ENCODE measurements around the gene CATSPERE.

Gene CATSPERE, protein sequence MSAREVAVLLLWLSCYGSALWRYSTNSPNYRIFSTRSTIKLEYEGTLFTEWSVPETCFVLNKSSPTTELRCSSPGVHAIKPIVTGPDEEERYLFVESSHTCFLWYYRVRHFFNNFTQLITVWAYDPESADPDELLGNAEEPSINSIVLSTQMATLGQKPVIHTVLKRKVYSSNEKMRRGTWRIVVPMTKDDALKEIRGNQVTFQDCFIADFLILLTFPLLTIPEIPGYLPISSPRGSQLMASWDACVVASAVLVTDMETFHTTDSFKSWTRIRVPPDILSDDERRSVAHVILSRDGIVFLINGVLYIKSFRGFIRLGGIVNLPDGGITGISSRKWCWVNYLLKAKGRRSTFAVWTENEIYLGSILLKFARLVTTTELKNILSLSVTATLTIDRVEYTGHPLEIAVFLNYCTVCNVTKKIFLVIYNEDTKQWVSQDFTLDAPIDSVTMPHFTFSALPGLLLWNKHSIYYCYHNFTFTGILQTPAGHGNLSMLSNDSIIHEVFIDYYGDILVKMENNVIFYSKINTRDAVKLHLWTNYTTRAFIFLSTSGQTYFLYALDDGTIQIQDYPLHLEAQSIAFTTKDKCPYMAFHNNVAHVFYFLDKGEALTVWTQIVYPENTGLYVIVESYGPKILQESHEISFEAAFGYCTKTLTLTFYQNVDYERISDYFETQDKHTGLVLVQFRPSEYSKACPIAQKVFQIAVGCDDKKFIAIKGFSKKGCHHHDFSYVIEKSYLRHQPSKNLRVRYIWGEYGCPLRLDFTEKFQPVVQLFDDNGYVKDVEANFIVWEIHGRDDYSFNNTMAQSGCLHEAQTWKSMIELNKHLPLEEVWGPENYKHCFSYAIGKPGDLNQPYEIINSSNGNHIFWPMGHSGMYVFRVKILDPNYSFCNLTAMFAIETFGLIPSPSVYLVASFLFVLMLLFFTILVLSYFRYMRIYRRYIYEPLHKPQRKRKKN

DNA sequence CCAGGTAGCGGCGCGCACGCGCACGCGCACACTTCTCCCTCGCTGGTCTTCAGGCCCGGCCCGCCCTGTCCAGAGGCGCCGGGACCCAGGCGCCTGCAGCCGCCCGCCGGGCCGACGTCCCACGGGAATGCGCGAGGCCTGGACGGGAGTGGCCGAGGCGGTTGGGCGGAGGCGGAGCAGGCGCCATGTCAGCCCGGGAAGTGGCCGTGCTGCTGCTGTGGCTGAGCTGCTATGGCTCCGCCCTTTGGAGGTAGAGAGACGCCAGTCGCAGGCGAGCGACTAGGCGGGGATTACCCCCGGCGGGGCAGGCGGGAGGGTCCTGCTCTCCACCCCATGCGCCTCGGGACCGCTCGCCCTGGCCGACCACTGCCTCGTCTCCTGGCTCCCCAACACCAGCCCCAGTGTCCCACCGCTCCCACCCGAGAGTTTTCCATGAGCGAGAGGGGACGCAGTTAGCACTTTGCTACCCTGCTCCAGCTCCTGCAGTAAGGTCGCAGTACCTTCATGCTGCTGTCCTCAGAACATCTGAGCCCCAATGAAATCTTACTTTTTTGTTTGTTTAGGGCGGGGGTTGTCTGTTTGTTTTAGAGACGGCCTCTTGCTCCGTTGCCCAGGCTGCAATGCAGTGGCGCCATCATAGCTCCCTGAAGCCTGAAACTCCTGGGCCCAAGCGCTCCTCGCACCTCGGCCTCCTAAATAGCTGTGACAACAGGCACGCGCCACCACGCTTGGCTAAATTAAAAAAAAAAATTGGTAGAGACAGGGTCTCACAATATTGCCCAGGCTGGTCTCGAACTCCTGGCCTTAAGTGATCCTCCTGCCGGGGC is at the start of gene CATSPERE:
CATSPERE (plus strand) TSS at position 29 of the 827 bp plus-strand sequence; CDS start at position 186, 157 bp downstream.
- ATAC-seq = peak; percentile 98
- DNase-seq = peak; percentile 78

GRCh38 chr1:244412176-244412575 is 48.9 kb upstream of the CATSPERE start:
- ATAC-seq (no peak), DNase-seq (no peak)

DNA sequence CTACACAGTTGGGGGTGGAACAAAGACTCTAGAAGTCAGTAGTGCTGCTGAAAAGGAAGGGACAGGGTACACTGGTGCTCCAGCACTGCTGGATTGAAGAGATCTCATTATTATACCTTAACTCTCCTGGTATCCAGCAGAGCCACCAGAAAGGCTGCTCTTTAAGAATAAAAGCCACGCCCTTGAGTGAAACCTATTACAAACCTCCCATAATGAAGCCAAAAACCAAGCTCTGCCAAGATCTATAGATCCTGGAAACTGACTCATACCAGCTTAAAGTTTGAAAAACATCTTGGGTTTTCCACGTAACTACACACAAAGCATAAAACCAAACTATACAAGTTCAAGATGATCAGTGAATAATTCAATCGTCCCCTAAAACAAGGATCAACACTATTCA is 47.3 kb upstream of the CATSPERE start:
- DNase-seq = no peak
- no peak for ATAC-seq

- ATAC-seq = no peak
- DNase-seq = no peak
Observed at GRCh38 chr1:244414543-244414942, 46.5 kb upstream of the CATSPERE start.

GRCh38 chr1:244419024-244419423 is 42.0 kb upstream of the CATSPERE start:
- no peak for ATAC-seq

DNA sequence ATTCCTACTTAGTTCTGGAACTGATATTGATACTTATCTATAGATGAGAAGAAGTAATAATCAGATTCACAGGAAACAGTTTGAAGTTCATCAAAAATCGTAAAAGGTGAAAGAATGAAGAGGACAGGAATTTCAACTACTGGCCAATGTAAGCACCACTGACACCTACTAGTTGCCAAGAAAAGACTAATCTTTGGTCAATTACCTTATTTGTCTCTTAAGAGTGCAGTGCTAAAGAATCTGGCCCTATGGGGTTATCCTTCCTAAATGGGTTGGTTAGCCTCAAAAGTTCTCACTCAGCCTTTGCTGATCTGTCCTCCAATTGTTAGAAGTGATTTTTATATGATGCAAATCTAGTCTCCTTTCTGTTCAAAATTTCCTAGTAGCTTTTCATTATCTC is 38.9 kb upstream of the CATSPERE start:
- ATAC-seq (no peak), DNase-seq (no peak)

More at GRCh38 chr1:244419024-244419423, 42.0 kb upstream of the CATSPERE start:
- DNase-seq = no peak

DNA sequence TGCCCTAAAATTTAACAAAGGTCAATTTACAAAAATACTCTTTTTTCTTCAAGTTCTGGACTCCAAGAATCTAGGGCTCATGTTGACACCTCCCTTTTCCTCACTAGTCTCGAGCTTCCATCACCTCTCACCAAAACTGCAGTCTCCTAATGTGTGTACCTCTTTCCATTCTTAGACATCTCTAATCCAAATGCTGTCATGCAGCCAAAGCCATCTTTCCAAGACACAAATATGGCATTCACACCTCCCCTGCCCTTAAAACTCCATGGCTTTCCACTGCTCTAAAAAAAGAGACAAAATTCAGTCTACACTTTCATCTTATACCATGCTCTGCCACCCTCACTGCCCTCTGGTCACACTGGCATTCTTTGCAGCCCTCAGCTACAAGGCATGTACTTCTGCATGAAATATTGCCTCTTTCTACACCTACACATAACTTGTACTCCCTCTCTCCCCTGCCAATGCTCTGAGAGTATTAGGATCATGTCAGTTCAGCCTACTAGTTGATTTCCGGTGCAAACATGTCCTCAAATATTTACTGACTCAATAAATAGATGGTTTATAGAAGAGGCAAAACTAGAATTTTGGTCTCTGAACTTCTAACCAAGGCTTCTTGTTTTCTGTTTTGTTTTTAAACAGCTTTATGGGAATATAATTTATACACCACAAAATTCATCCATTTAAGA is 36.3 kb upstream of the CATSPERE start:
- ATAC-seq (no peak), DNase-seq (no peak)

- DNase-seq (no peak), ATAC-seq (no peak)
Observed at GRCh38 chr1:244427647-244428046, 33.4 kb upstream of the CATSPERE start.

GRCh38 chr1:244429818-244430217 is 31.3 kb upstream of the CATSPERE start:
- DNase-seq (no peak), ATAC-seq (no peak)

DNA sequence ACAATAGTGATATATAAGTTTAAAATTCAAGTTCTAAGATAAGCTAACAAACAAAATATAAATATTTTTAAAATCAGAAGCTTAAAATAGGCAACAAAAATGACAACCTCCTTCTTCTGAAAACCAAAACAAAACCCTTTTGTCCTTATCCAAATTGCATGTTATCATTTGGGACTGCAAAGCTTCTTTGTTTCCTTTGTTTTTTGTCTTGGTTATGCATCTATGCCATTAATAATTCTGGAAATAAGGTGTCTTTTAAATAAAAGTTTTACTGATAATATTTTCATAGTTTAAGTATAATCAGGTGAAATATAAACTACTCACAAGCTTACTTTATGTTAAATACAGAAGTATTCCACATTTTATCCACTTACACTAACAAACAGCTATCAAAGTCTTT is 29.9 kb upstream of the CATSPERE start:
- no peak for ATAC-seq
- DNase-seq = no peak

GRCh38 chr1:244435562-244436205 is 25.4 kb upstream of the CATSPERE start:
- DNase-seq = peak; percentile 40
- ATAC-seq = peak; percentile 94

DNA sequence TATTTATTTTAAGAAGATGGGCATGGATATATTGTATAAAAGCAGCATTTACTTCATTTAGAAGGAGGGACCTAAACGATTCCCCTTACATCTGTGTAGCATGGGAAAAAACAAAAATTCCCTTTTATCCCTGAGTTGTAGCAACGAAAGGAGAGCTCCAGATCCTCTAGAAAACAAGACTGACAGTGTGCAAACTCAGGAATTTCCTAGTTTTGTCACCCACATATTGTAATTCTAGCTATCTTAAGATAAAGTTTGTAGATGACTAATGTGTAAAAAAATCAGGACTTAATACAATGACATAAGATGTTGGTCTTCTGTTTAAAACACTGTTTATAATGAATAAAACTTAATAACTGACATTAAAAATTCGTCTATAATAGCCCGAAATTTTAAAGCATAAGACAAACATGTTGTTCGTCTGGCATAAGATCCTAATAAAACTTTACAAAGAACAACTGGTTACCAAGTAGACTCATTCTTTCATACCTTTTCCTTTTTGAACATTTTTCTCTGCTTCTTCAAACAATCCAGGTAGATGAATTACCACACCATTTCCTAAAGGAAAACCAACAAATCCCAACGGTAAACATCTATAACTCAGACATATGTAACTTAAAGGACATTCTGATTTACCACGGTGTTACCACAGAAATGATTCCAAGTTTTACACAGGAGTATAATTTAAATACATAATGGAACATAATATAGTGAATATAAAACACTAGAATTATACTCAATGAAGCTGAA is 24.6 kb upstream of the CATSPERE start:
- no peak for DNase-seq
- ATAC-seq = no peak

GRCh38 chr1:244437086-244437468 is 24.0 kb upstream of the CATSPERE start:
- no peak for ATAC-seq
- no peak for DNase-seq

- no peak for ATAC-seq
- no peak for DNase-seq
Observed at GRCh38 chr1:244439391-244440032, 21.6 kb upstream of the CATSPERE start.

- no peak for DNase-seq
- peak; percentile 65 for ATAC-seq
Observed at GRCh38 chr1:244442850-244443249, 18.2 kb upstream of the CATSPERE start.

GRCh38 chr1:244444854-244445253 is 16.2 kb upstream of the CATSPERE start:
- ATAC-seq = no peak

DNA sequence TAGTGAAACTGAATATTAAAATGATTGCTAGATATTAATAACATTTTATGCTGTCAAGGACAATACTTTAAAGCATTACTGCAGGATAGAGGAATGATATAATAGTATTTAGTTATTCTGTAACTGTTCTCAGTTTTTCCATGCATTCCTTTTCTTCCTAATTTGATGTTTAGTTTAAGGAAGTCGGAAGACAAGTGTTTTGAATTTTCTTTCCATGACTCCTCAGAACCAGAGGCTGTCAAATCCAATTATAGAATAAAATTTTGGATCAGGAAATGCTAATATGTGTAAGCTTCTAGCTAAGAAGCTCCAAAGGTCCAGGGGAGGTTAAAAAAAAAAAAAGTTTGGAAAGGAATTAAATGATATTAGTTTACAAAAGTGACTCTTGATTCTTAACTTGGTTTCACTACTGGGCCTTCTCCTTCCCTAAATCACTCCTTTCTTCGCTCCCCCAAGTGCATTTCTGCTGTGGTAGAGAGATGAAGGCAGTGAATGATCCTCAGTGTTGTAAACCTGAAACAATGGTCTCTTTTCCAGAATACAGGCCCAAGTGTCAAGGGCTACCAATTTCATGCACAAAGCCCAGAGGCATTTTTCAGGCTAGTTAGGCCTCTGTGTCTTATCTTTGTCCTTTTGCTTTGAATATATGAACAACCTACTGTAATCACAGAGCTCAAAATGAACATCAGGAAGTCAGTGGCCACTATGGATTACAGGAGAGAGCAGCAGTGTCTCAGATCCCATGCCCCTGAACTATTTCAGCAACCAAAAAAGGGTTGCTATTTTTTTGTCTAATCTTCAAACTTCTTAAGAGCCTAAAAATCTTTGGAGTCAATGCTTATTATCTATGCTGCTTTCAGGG is 15.5 kb upstream of the CATSPERE start:
- DNase-seq (no peak), ATAC-seq (no peak)

More at GRCh38 chr1:244444854-244445253, 16.2 kb upstream of the CATSPERE start:
- no peak for DNase-seq

DNA sequence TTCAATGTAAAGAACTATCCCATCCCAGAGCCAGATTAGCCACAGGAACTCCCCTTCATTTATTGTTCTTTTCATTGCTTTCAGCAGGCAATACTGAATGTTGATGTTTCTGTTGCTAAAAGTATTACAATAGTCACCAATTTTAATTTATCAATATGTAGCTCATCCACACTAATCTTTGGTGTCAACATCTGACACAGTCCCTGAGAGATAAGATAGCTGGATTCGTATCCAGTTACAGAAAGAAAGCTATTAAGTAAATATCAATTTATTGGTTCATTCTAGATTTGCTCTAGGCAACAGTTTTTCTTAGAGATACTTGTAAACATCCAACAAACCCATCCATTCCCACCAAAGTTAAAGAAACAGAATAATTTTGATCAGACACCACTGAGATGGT is 14.0 kb upstream of the CATSPERE start:
- ATAC-seq = no peak
- DNase-seq = no peak

- no peak for DNase-seq
- ATAC-seq = no peak
Observed at GRCh38 chr1:244447552-244447951, 13.5 kb upstream of the CATSPERE start.
